Choroid plexus epithelial cell (primary cell): ENCODE measurements around the gene BRD3OS.

Source experiments
- DNase-seq: peaks from one replicate; pipeline ENCODE4 v3.0.0-alpha.2; 2010; ENCODE audit warnings: low read depth
- H3K4me3 ChIP-seq: 2 replicates; pipeline ENCODE4 v1.5.1; 2011; ENCODE audit warnings: low read depth, mild to moderate bottlenecking, control low read depth, low read length, moderate library complexity
- TF ChIP-seq, protein P1 (sequence below): conservative IDR thresholded peaks from 2 replicates; pipeline ENCODE4 v1.5.1; 2011; ENCODE audit warnings: low read depth, mild to moderate bottlenecking, control low read depth, inconsistent platforms, low read length, moderate library complexity

The BRD3OS gene

GRCh38 chr9:134057751-134058701 is 32.7 kb downstream of the BRD3OS start:
- TF ChIP-seq, protein P1, sequence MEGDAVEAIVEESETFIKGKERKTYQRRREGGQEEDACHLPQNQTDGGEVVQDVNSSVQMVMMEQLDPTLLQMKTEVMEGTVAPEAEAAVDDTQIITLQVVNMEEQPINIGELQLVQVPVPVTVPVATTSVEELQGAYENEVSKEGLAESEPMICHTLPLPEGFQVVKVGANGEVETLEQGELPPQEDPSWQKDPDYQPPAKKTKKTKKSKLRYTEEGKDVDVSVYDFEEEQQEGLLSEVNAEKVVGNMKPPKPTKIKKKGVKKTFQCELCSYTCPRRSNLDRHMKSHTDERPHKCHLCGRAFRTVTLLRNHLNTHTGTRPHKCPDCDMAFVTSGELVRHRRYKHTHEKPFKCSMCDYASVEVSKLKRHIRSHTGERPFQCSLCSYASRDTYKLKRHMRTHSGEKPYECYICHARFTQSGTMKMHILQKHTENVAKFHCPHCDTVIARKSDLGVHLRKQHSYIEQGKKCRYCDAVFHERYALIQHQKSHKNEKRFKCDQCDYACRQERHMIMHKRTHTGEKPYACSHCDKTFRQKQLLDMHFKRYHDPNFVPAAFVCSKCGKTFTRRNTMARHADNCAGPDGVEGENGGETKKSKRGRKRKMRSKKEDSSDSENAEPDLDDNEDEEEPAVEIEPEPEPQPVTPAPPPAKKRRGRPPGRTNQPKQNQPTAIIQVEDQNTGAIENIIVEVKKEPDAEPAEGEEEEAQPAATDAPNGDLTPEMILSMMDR = no peak
- H3K4me3 ChIP-seq = no peak overlapping the region
- DNase-seq = no peak

GRCh38 chr9:134058716-134059115 is 33.4 kb downstream of the BRD3OS start:
- no peak for DNase-seq
- TF ChIP-seq, protein P1 = no peak
- no peak overlapping the region for H3K4me3 ChIP-seq

GRCh38 chr9:134059188-134059641 is 33.9 kb downstream of the BRD3OS start:
- TF ChIP-seq, protein P1 = no peak
- DNase-seq = no peak

DNA sequence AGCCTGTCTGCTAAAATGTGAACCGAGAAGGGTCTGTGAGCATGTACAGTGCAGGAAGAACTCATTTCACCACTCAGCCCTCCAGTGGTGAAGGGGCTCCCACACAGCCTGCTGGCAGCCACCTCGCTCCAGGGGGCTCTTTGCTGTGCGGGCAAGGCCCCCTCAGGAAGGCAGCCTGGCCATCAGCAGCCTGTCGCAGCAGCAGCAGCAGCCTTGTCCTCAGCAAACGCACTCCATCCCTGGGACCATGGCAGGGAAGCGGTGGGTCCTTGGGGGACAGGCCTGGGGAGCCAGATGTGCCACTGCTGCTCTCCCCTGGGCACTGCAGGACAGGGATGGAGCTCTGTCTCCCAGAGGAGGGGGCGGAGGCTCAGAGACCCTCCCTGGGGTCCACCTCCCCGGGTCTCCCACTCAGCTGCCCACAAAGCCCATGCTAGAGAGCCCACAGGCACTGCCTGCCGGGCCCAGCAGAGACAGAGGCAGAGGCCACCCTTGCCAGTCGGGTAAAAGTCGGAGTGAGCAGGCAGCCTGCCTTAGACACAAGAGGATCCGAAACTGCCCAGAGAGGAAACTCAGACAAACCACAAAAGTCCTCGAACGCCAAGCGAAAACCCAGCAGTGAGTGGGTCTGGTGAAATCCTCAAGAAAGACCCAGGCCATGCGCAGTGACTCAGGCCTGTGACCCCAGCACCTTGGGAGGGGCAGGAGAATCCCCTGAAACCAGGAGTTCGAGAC is 34.5 kb downstream of the BRD3OS start:
- TF ChIP-seq, protein P1 = peak; percentile 17
- H3K4me3 ChIP-seq = no peak overlapping the region
- no peak for DNase-seq

More at GRCh38 chr9:134059188-134059641, 33.9 kb downstream of the BRD3OS start:
- H3K4me3 ChIP-seq = no peak overlapping the region

- H3K4me3 ChIP-seq = no peak overlapping the region
- TF ChIP-seq, protein P1 = no peak
- DNase-seq = no peak
These were observed 35.3 kb downstream of the BRD3OS start for GRCh38 chr9:134060546-134060945.

GRCh38 chr9:134061019-134061687 is 35.9 kb downstream of the BRD3OS start:
- no peak overlapping the region for H3K4me3 ChIP-seq
- no peak for DNase-seq
- TF ChIP-seq, protein P1 = no peak
